Smooth muscle cell of the coronary artery (primary cell): ENCODE results near the gene TBCD. TPM values are rescaled to one million over a fixed set of nuclear protein-coding genes. Genes with fewer than 3 reads are reported as not detected.

Experiments used
- total RNA-seq: library from RNA; depleted of rRNA; stranded (reverse); fragments of >200 nt; gene quantifications from 2 replicates; pipeline ENCODE4 v1.2.3, GENCODE V29; 2014; ENCODE audit warnings: low replicate concordance

TBCD gene
- 22.8 and 45.6 TPM in 2 replicates for total RNA-seq

GRCh38 chr17:82751571-82752370 lies at the start of gene TBCD:
TBCD (plus strand) TSS chr17:82752065; CDS start chr17:82752194, 129 bp downstream.

GRCh38 chr17:82716203-82717010 lies 35.5 kb upstream of the TBCD start, which contains the start of gene FN3KRP:
FN3KRP (plus strand) TSS chr17:82716706; CDS start chr17:82716756, 50 bp downstream.

GRCh38 chr17:82734987-82735866 lies 16.6 kb upstream of the TBCD start, which contains the start of gene FN3K:
FN3K (plus strand) TSS chr17:82735615; CDS start chr17:82735637, 22 bp downstream.

GRCh38 chr17:82839617-82840292 lies 87.9 kb downstream of the TBCD start, which contains the start of gene ZNF750:
ZNF750 (minus strand) TSS chr17:82840022; CDS start chr17:82832454, 7,568 bp downstream.

Other genes with a start within 250 kb of the TBCD start
- 15.2 and 24.5 TPM in 2 replicates for gene FOXK2, start 232.3 kb upstream of the TBCD start, total RNA-seq
- 32.6 and 54.1 TPM in 2 replicates for gene WDR45B, start 103.6 kb upstream of the TBCD start, total RNA-seq
- 8.4 and 14.9 TPM in 2 replicates for gene RAB40B, start 53.4 kb upstream of the TBCD start, total RNA-seq
- gene FN3KRP, start 35.4 kb upstream of the TBCD start, total RNA-seq: 13.2 and 24.3 TPM in 2 replicates
- 3.2 and 6.4 TPM in 2 replicates for gene FN3K, start 16.4 kb upstream of the TBCD start, total RNA-seq
- not detected in 2 replicates for gene ZNF750, start 88.0 kb downstream of the TBCD start, total RNA-seq